Activated CD4-positive, alpha-beta T cell treated with anti-CD3 and anti-CD28 coated beads, Interleukin-2, amount 50 U/mL, for 4 hours (primary cell): ENCODE data around the gene APIP.
"Not testable (repeated sequence)": the region's sequence is repeated elsewhere in the genome, so short reads cannot be mapped to it uniquely, and the experiment has no call there.

Experiments
- DNase-seq, 2 experiments: peaks; one replicate each; pipeline ENCODE4 v3.0.0-alpha.2; 2020

APIP gene

GRCh38 chr11:34924714-34925113 lies 8.5 kb upstream of the APIP start:
- no peak for DNase-seq

GRCh38 chr11:34921156-34921555 lies 5.0 kb upstream of the APIP start:
- DNase-seq = no peak

GRCh38 chr11:34916843-34917770 lies 928 bp upstream of the APIP start:
- DNase-seq = no peak

GRCh38 chr11:34915136-34916014 lies 804 bp downstream of the APIP start:
- DNase-seq = no peak

- not testable (repeated sequence) for DNase-seq
These were observed 2.6 kb downstream of the APIP start for GRCh38 chr11:34913556-34913955.

GRCh38 chr11:34911676-34912075 lies 4.5 kb downstream of the APIP start:
- no peak for DNase-seq

GRCh38 chr11:34910817-34911216 lies 5.4 kb downstream of the APIP start:
- no peak for DNase-seq

GRCh38 chr11:34909955-34910354 lies 6.2 kb downstream of the APIP start:
- no peak for DNase-seq

- no peak for DNase-seq
These were observed 6.8 kb downstream of the APIP start for GRCh38 chr11:34909415-34909814.

GRCh38 chr11:34907934-34908593 lies 8.1 kb downstream of the APIP start:
- no peak for DNase-seq

GRCh38 chr11:34905666-34906065 lies 10.5 kb downstream of the APIP start:
- DNase-seq = no peak

- no peak for DNase-seq
These were observed 11.7 kb downstream of the APIP start for GRCh38 chr11:34904421-34904955.

GRCh38 chr11:34899633-34900016 lies 16.6 kb downstream of the APIP start:
- DNase-seq = no peak

GRCh38 chr11:34898474-34898873 lies 17.7 kb downstream of the APIP start:
- no peak for DNase-seq

- DNase-seq = no peak
These were observed 18.9 kb downstream of the APIP start for GRCh38 chr11:34897171-34897870.

GRCh38 chr11:34896191-34896590 lies 20.0 kb downstream of the APIP start:
- not testable (repeated sequence) for DNase-seq

GRCh38 chr11:34893416-34893815 lies 22.8 kb downstream of the APIP start:
- no peak for DNase-seq

GRCh38 chr11:34891611-34892010 lies 24.6 kb downstream of the APIP start:
- no peak for DNase-seq

GRCh38 chr11:34890812-34891211 lies 25.4 kb downstream of the APIP start:
- no peak for DNase-seq

GRCh38 chr11:34890089-34890488 lies 26.1 kb downstream of the APIP start:
- no peak for DNase-seq

GRCh38 chr11:34887260-34887659 lies 28.9 kb downstream of the APIP start:
- DNase-seq = no peak

GRCh38 chr11:34886609-34887008 lies 29.6 kb downstream of the APIP start:
- no peak for DNase-seq
